Psoas muscle (tissue), 8 donors: Measurements from ENCODE around the gene EAPP. TPM values are rescaled to one million over a fixed set of nuclear protein-coding genes. Genes with fewer than 3 reads are reported as not detected.

ENCODE experiments used
- ATAC-seq, 4 donors: fragments of 200-7000 bp; cut with Tn5 transposase; one replicate each; pipeline ENCODE4 v1.9.1; 2020; ENCODE audit warnings: moderate library complexity in 3 of 4, mild to moderate bottlenecking in 2 of 4
- DNase-seq, 2 donors: peaks; one replicate each; pipeline ENCODE4 v3.0.0-alpha.2; 2020
- H3K27ac ChIP-seq: fragments of 200-600 bp; one replicate; pipeline ENCODE4 v1.8.0; 2022
- H3K27me3 ChIP-seq, 3 donors: fragments of 200-600 bp in 1 of 3; one replicate each; pipeline versions ENCODE4 v1.6.1 to v1.8.0; 2013 to 2022; ENCODE audit warnings: low read length in 2 of 3, mild to moderate bottlenecking in 2 of 3, moderate library complexity in 1 of 3; ENCODE audit not compliant: insufficient read depth in 3 of 3
- H3K36me3 ChIP-seq, 2 donors: fragments of 200-600 bp in 1 of 2; one replicate each; pipeline versions ENCODE4 v1.6.1 to v1.8.0; 2013 to 2022; ENCODE audit warnings: low read depth in 1 of 2, mild to moderate bottlenecking in 1 of 2, moderate library complexity in 1 of 2; ENCODE audit not compliant: insufficient read depth in 1 of 2
- H3K4me1 ChIP-seq: fragments of 200-600 bp; one replicate; pipeline ENCODE4 v1.8.0; 2022
- H3K4me3 ChIP-seq: fragments of 200-600 bp; one replicate; pipeline ENCODE4 v1.8.0; 2022; ENCODE audit warnings: mild to moderate bottlenecking
- H3K9me3 ChIP-seq: fragments of 200-600 bp; one replicate; pipeline ENCODE4 v1.8.0; 2022
- WGBS, 3 donors: extraction: QIAGEN DNeasy Blood & Tissue Kit; methylation state at CpG; one replicate each; pipeline versions ENCODE4 v1.1.6 to v1.1.7; 2013; 5-methylcytosine and 5-hydroxymethylcytosine counted together
- intact Hi-C, 2 donors: fragments of 100-400 bp; cut with DNase I; formaldehyde crosslinking; loops; one replicate each; pipeline versions ENCODE4 v1.11.0 to v1.14.2; 2022
- long read RNA-seq, 2 donors: library from polyadenylated mRNA; unstranded; transcript quantifications; one replicate each; pipeline ENCODE4 v2.0.0, GENCODE V29; 2021
- polyA plus RNA-seq, 3 donors: library from polyadenylated mRNA; stranded (reverse); fragments of 200-250 nt; gene quantifications; one replicate each; pipeline ENCODE4 v1.2.3, GENCODE V29; 2013
- total RNA-seq, 4 donors: library from RNA; stranded (reverse); fragmentation: NEBNext Ultra II Directional in 2 of 4; extraction: Animal tissue kit (Norgen Biotek cat#: 25700) in 2 of 4; gene quantifications; one replicate each; pipeline versions ENCODE4 v1.2.1 to v1.2.4, GENCODE V29; 2021 to 2023
- TF ChIP-seq, protein P1 (sequence below): fragments of 200-600 bp; IDR thresholded peaks from one replicate; pipeline ENCODE4 v1.8.0; 2022; ENCODE audit warnings: antibody characterized with exemption
- donor health status: healthy with polysubstance abuse.
- donor health status: DM: no; HTN: no; CAD: no; lungs with moderate emphysema.
- donor health status: Bipolar disorder and iron deficiency.
- donor health status: healthy.
- donor health status: DM: yes; HTN: yes; CAD: no.
- donor health status: DM: no; HTN: no; CAD: no.
- donor health status: DM: no; HTN: no; CAD: no.
- donor health status: DM: yes; HTN: yes; CAD: no.

Gene EAPP, protein sequence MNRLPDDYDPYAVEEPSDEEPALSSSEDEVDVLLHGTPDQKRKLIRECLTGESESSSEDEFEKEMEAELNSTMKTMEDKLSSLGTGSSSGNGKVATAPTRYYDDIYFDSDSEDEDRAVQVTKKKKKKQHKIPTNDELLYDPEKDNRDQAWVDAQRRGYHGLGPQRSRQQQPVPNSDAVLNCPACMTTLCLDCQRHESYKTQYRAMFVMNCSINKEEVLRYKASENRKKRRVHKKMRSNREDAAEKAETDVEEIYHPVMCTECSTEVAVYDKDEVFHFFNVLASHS
- total RNA-seq: 10 to 100 TPM; 19.9 to 28.2 (median 24.0) TPM
- polyA plus RNA-seq: 10 to 100 TPM; 16.5 to 30.1 (median 22.9) TPM
- long read RNA-seq, donor 1, transcript EAPP-201 (6 exons, 1,321 nt): major isoform, 12 of 14 reads
- long read RNA-seq, donor 1, partial matches to known transcripts: 0 of 14 reads
- long read RNA-seq, donor 1, other reads (novel, unspliced or antisense): 2 of 14 reads
- long read RNA-seq, donor 2, transcript EAPP-201 (6 exons, 1,321 nt): major isoform, 24 of 32 reads
- long read RNA-seq, donor 2, partial matches to known transcripts: 3 of 32 reads
- long read RNA-seq, donor 2, other reads (novel, unspliced or antisense): 4 of 32 reads

DNA sequence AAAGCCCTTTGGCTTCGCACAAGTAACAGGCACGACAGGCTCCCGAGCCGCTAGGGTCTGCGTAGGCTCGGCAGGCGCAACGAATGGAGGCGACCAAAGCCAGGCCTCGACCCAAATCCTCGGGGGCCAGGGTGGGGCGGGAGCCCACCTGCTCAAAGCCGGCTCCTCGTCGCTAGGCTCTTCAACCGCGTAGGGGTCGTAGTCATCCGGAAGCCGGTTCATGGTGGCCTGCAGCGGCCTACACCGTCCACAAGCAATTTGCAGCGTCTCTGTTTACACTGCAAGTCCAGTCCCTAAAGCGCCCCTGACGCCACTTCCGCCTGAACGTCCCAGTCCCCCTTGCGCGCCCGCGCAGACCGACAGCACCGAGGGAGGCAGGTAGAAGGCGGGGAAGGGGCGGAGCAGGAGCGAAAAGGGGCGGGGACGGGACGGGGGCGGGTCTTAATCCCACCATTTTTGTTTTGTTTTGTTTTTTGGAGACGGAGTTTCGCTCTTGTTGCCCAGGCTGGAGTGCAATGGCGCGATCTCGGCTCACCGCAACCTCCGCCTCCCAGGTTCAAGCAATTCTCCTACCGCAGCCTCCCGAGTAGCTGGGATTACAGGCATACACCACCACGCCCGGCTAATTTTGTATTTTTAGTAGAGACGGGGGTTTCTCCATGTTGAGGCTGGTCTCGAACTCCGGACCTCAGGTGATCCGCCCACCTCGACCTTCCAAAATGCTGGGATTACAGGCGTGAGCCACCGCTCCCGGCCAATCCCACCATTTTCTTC, at the start of gene EAPP:
Gene EAPP, minus strand, starts transcription at position 295 of the 774 bp plus-strand sequence. Its CDS starts 73 bp downstream, at position 222.
- 1 to 2% (median 1%) methylated on average over 51 to 59 of the region's 59 CpGs for WGBS, 3 donors
- TF ChIP-seq, protein P1, sequence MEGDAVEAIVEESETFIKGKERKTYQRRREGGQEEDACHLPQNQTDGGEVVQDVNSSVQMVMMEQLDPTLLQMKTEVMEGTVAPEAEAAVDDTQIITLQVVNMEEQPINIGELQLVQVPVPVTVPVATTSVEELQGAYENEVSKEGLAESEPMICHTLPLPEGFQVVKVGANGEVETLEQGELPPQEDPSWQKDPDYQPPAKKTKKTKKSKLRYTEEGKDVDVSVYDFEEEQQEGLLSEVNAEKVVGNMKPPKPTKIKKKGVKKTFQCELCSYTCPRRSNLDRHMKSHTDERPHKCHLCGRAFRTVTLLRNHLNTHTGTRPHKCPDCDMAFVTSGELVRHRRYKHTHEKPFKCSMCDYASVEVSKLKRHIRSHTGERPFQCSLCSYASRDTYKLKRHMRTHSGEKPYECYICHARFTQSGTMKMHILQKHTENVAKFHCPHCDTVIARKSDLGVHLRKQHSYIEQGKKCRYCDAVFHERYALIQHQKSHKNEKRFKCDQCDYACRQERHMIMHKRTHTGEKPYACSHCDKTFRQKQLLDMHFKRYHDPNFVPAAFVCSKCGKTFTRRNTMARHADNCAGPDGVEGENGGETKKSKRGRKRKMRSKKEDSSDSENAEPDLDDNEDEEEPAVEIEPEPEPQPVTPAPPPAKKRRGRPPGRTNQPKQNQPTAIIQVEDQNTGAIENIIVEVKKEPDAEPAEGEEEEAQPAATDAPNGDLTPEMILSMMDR: no peak
- Histone ChIP-seq H3K4me1 (peaks cover 23% of the 10 kb centered on the region), H3K36me3 (peaks cover 0 to 30% of the 10 kb centered on the region in 2 donors), H3K27me3 (no peaks in the 10 kb centered on the region), H3K4me3 (peak within 1 kb of the TSS; percentile 84), H3K9me3 (no peaks in the 10 kb centered on the region), H3K27ac (peak within 1 kb of the TSS; percentile 97)
- intact Hi-C loops: loop anchor here (5.0 kb wide), 1 partner anchor 77 kb away; the partner anchor contains the start of gene SPTSSA (in 2 of the 2)
- ATAC-seq (peak; percentile 99), DNase-seq (peak; percentile 98 to 99)

DNA sequence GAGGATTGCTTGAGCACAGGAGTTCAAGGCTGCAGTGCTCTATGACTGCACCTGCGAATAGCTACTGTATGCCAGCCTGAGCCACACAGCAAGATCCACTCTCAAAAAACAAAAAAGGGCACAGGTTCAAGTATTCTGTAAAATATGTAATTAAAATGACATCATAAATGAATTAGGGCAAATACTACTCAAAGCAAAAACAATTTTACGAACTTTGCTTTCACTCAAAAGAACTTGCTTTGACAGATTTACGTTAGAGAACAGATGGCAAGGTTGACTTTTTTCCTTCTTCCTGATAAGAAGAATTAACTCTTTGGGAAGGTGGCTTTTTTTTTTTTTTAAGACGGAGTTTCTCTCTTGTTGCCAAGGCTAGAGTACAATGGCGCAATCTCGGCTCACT, 44.0 kb upstream of the EAPP start:
- no peaks in the 10 kb centered on the region for H3K27me3 ChIP-seq
- peaks cover 5 to 91% of the 10 kb centered on the region in 2 donors for H3K36me3 ChIP-seq
- TF ChIP-seq, protein P1: no peak
- H3K27ac ChIP-seq: no peak overlapping the region
- no peak for ATAC-seq
- WGBS, 3 donors: 89 to 94% (median 90%) methylated on average over 6 of the region's 6 CpGs
- H3K4me3 ChIP-seq: no peak overlapping the region
- no peaks in the 10 kb centered on the region for H3K4me1 ChIP-seq
- DNase-seq: no peak
- H3K9me3 ChIP-seq: no peaks in the 10 kb centered on the region
- intact Hi-C loops: no loop called here

DNA sequence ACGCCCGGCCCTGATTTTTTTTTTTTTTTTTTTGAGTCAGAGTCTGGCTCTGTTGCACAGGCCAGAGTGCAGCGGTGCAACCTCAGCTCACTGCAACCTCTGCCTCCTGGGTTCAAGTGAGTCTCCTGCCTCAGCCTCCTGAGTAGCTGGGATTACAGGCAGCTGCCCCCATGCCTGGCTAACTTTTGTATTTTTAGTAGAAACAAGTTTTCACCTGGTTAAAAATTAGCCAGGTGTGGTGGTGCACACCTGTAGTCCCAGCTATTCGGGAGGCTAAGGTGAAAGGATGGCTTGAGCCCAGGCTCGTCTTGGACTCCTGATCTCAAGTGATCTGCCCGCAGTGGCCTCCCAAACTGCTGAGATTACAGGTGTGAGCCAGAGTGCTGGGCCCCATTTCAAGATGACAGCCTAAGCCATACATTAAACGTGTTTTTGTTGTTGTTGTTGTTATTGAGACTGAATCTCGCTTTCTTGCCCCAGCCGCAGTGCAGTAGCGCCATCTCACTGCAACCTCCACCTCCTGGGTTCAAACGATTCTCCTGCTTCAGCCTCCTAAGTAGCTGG, 42.7 kb upstream of the EAPP start:
- H3K27ac ChIP-seq: no peak overlapping the region
- no peaks in the 10 kb centered on the region for H3K9me3 ChIP-seq
- intact Hi-C loops: no loop called here
- DNase-seq (no peak), ATAC-seq (no peak)
- no peaks in the 10 kb centered on the region for H3K4me1 ChIP-seq
- TF ChIP-seq, protein P1: no peak
- H3K27me3 ChIP-seq: no peaks in the 10 kb centered on the region
- WGBS, 3 donors: 95 to 98% (median 98%) methylated on average over 9 of the region's 11 CpGs
- no peak overlapping the region for H3K4me3 ChIP-seq
- peaks cover 5 to 94% of the 10 kb centered on the region in 2 donors for H3K36me3 ChIP-seq

DNA sequence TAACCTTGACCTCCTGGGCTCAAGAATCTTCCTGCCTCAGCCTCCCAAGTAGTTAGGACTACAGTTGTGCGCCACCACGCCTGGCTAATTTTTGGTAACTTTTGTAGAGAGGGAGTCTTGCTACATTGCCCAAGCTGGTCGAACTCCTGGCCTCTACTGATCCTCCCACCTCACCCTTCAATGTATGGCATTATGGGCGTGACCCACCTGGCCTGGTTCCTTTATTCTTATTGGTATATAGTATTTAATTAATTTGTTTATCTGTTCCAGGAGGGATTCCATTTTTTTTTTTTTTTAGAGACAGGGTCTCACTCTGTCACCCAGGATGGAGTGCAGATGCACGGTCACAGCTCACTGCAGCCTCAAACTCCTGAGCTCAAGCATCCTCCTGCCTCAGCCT, 40.9 kb upstream of the EAPP start:
- H3K27ac ChIP-seq: no peak overlapping the region
- TF ChIP-seq, protein P1: no peak
- no peaks in the 10 kb centered on the region for H3K27me3 ChIP-seq
- H3K4me1 ChIP-seq: no peaks in the 10 kb centered on the region
- ATAC-seq (no peak), DNase-seq (no peak)
- H3K4me3 ChIP-seq: no peak overlapping the region
- WGBS, 3 donors: 98 to 100% (median 98%) methylated on average over 5 of the region's 5 CpGs
- intact Hi-C loops: no loop called here
- no peaks in the 10 kb centered on the region for H3K9me3 ChIP-seq
- H3K36me3 ChIP-seq: peaks cover 5 to 96% of the 10 kb centered on the region in 2 donors
